Peyer's patch (tissue), 4 donors: ENCODE results near the gene CARTPT.

Experiments used
- POLR2A ChIP-seq, 2 donors: fragments of 450-650 bp; IDR thresholded peaks; one replicate each; pipeline ENCODE4 v1.5.1; 2017; ENCODE audit warnings: antibody characterized with exemption in 2 of 2, mild to moderate bottlenecking in 2 of 2, moderate library complexity in 2 of 2
- TF ChIP-seq, protein P1 (sequence below), 6 experiments: fragments of 450-650 bp in 4 of 6; fragments of 200-600 bp in 2 of 6; sonication (generic) in 1 of 6; IDR thresholded peaks; one replicate each; pipeline ENCODE4 v1.5.1; 2017 to 2019; ENCODE audit warnings: antibody characterized with exemption in 6 of 6, mild to moderate bottlenecking in 3 of 6, moderate library complexity in 1 of 6

GRCh38 chr5:71697967-71698366, 21.1 kb upstream of the CARTPT start:
- TF ChIP-seq, protein P1, sequence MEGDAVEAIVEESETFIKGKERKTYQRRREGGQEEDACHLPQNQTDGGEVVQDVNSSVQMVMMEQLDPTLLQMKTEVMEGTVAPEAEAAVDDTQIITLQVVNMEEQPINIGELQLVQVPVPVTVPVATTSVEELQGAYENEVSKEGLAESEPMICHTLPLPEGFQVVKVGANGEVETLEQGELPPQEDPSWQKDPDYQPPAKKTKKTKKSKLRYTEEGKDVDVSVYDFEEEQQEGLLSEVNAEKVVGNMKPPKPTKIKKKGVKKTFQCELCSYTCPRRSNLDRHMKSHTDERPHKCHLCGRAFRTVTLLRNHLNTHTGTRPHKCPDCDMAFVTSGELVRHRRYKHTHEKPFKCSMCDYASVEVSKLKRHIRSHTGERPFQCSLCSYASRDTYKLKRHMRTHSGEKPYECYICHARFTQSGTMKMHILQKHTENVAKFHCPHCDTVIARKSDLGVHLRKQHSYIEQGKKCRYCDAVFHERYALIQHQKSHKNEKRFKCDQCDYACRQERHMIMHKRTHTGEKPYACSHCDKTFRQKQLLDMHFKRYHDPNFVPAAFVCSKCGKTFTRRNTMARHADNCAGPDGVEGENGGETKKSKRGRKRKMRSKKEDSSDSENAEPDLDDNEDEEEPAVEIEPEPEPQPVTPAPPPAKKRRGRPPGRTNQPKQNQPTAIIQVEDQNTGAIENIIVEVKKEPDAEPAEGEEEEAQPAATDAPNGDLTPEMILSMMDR (IDR thresholded peaks at IDR 0.05), result no peak
- no peak for TF ChIP-seq POLR2A (IDR thresholded peaks at IDR 0.05)
